Immature natural killer cell (primary cell): ENCODE results near the gene IQSEC3. TPM values are rescaled to one million over a fixed set of nuclear protein-coding genes. Genes with fewer than 3 reads are reported as not detected.

Experiments used
- DNase-seq, 3 donors: peaks; one replicate each; pipeline ENCODE4 v3.0.0; 2022; ENCODE audit warnings: mixed read lengths in 1 of 3
- H3K27ac Mint-ChIP-seq, 6 donors: one replicate each; pipeline ENCODE4 v1.8.0; 2020; ENCODE audit warnings: mixed read lengths in 6 of 6, mild to moderate bottlenecking in 5 of 6, inconsistent platforms in 4 of 6, moderate library complexity in 3 of 6
- H3K27me3 Mint-ChIP-seq, 3 donors: one replicate each; pipeline ENCODE4 v1.8.0; 2020 to 2021; ENCODE audit warnings: low read depth in 3 of 3, mild to moderate bottlenecking in 3 of 3, mixed read lengths in 3 of 3, moderate library complexity in 3 of 3, inconsistent platforms in 1 of 3
- H3K36me3 Mint-ChIP-seq, 3 donors: one replicate each; pipeline ENCODE4 v1.8.0; 2020; ENCODE audit warnings: mixed read lengths in 3 of 3, inconsistent platforms in 2 of 3, mild to moderate bottlenecking in 2 of 3
- H3K4me1 Mint-ChIP-seq, 2 donors: one replicate each; pipeline ENCODE4 v1.8.0; 2020; ENCODE audit warnings: inconsistent platforms in 2 of 2, mild to moderate bottlenecking in 2 of 2, mixed read lengths in 2 of 2, moderate library complexity in 1 of 2
- H3K4me3 Mint-ChIP-seq, 5 donors: one replicate each; pipeline ENCODE4 v1.8.0; 2020; ENCODE audit warnings: mild to moderate bottlenecking in 5 of 5, mixed read lengths in 5 of 5, inconsistent platforms in 3 of 5, moderate library complexity in 3 of 5
- H3K9me3 Mint-ChIP-seq, 6 donors: one replicate each; pipeline ENCODE4 v1.8.0; 2020; ENCODE audit warnings: mild to moderate bottlenecking in 6 of 6, mixed read lengths in 6 of 6, inconsistent platforms in 4 of 6, moderate library complexity in 3 of 6
- polyA plus RNA-seq, 3 donors: library from polyadenylated mRNA; unstranded; fragments of 300-500 nt; fragmentation: Illumina TruSeq; gene quantifications; one replicate each; pipeline ENCODE4 v1.2.3, GENCODE V29; 2021

Gene IQSEC3
- polyA plus RNA-seq, 3 donors from 2014 or later, result 0.07 TPM; not detected in 2

DNA sequence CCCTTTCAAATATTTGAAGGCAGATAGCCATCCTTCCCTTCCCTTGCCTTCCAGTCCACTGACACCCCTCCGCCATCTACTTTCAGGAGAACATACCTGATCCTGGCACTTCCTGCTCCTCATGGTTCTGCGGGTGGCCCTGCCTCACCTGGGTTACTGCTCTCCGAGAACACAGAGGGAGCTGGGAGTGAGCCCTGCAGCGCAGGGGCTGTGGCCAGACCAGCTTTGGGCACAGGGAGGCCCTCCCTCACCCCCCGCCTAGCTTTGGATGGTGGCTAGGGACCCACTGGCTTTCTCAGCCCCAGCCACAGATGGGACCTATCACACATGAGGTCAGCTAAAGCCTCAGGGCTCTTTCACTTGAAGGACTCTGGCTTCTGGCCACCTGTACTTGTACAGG lies 12.4 kb downstream of the IQSEC3 start:
- H3K27me3 Mint-ChIP-seq, result peaks cover 11 to 23% (median 13%) of the 10 kb centered on the region in 3 donors
- no peak overlapping the region for H3K27ac Mint-ChIP-seq

DNA sequence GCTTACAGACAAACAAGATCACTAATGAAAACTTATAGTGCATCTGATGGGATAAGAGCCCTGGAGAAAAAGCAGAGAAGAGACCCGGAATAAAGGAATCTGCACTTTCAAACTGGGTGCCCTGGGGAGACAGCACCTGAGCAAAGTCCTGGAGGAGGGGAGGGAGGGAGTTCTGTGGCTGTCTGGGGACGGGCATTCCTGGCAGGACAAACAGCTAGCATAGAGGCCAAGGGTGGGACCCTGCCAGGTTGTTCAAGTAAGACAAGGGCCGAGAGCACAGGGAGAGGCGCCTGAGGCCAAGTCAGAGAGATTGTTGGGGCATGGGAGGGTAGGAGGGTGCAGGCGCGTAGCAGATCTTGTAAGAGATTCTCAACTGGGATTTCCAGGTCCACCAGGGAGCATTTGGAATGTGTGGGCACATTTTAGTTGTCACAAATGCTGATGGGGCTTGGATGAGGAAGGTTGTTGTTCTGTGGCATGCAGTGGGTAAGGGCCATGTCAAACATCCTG lies 14.2 kb downstream of the IQSEC3 start:
- Mint-ChIP-seq H3K4me1 (peaks cover 0 to 3% of the 10 kb centered on the region in 2 donors), H3K27ac (no peak overlapping the region), H3K27me3 (peaks cover 8 to 21% (median 8%) of the 10 kb centered on the region in 3 donors), H3K36me3 (no peaks in the 10 kb centered on the region), H3K9me3 (peaks cover 0 to 2% (median 0%) of the 10 kb centered on the region in 6 donors), H3K4me3 (no peak overlapping the region)
- no peak for DNase-seq

More for the DNA sequence above, 12.4 kb downstream of the IQSEC3 start:
- Mint-ChIP-seq H3K9me3 (peaks cover 0 to 2% (median 0%) of the 10 kb centered on the region in 6 donors), H3K36me3 (no peaks in the 10 kb centered on the region), H3K4me3 (no peak overlapping the region), H3K4me1 (peaks cover 0 to 3% of the 10 kb centered on the region in 2 donors)
- DNase-seq, result no peak

DNA sequence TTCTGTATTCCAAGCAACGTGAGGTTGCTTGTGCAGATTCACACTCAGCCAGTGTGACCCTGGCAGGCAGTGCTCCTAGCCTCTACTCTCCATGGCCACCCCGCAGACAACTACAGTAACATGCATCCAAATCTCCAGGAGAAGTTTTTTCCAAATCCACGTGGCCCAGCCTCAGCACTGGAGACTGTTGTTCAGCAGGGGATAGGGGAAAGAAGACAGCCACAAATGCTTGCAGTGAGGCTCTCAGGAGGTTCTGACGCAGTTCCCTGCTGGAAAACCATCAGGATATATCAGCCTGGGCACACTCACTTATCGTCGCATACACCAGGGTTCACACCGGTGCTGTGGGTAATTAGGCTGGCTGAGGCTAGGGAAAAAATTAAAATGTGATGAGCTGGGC lies 16.2 kb downstream of the IQSEC3 start:
- no peak for DNase-seq
- H3K36me3 Mint-ChIP-seq, result no peaks in the 10 kb centered on the region
- peaks cover 0 to 2% (median 0%) of the 10 kb centered on the region in 6 donors for H3K9me3 Mint-ChIP-seq
- no peak overlapping the region for H3K4me3 Mint-ChIP-seq
- peaks cover 5 to 18% (median 8%) of the 10 kb centered on the region in 3 donors for H3K27me3 Mint-ChIP-seq
- peaks cover 0 to 2% of the 10 kb centered on the region in 2 donors for H3K4me1 Mint-ChIP-seq
- no peak overlapping the region for H3K27ac Mint-ChIP-seq

DNA sequence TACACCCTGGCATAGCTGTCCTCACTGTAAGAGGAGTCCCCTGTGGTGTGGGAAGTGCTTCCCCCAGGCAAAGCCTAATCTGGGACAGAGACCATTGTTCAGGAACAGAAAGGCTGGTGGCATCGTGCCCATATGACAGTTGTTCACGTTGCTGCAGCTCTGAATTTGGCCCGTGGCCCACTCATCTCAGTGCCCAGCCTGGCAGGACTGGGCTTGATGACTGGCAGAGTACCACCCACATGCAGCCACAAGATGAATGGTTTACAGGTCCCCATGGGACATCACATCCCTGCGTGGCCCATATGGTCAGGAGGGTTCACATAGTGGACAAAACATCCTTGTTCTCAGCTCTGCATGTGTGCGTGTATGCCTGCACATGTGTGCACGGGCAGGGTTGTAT lies 17.5 kb downstream of the IQSEC3 start:
- no peak for DNase-seq
- H3K4me3 Mint-ChIP-seq, result no peak overlapping the region
- H3K27me3 Mint-ChIP-seq, result peaks cover 4 to 16% (median 6%) of the 10 kb centered on the region in 3 donors
- H3K9me3 Mint-ChIP-seq, result peaks cover 0 to 2% (median 0%) of the 10 kb centered on the region in 6 donors
- no peaks in the 10 kb centered on the region for H3K36me3 Mint-ChIP-seq
- no peak overlapping the region for H3K27ac Mint-ChIP-seq
- no peaks in the 10 kb centered on the region for H3K4me1 Mint-ChIP-seq

DNA sequence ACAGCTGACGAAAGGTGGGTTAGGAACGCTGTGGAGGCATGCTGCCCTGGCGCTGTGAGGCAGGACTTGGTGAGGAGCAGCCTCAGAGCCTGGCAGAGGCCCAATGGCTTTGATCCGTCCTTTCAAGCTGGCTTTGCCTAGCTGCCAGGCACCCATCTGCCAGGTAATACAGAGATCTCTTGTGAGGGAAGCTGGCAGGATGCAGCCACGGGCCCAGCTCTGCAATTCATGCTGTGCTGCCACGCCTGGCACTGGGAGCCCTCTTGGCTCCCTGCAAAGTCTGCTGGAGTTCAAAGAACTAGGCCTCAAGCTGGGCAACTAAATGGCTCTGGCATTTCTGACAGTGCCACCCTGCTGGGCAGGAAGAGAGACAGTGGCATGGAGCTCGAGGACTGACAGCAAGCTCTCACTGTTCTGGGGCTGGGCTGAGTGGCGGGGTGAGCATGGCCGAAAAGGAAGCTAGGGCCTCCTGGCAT lies 18.7 kb downstream of the IQSEC3 start:
- peaks cover 0 to 11% (median 6%) of the 10 kb centered on the region in 6 donors for H3K9me3 Mint-ChIP-seq
- no peak for DNase-seq
- H3K4me1 Mint-ChIP-seq, result no peaks in the 10 kb centered on the region
- peaks cover 1 to 11% (median 7%) of the 10 kb centered on the region in 3 donors for H3K27me3 Mint-ChIP-seq
- no peaks in the 10 kb centered on the region for H3K36me3 Mint-ChIP-seq
- H3K27ac Mint-ChIP-seq, result no peak overlapping the region
- no peak overlapping the region for H3K4me3 Mint-ChIP-seq

DNA sequence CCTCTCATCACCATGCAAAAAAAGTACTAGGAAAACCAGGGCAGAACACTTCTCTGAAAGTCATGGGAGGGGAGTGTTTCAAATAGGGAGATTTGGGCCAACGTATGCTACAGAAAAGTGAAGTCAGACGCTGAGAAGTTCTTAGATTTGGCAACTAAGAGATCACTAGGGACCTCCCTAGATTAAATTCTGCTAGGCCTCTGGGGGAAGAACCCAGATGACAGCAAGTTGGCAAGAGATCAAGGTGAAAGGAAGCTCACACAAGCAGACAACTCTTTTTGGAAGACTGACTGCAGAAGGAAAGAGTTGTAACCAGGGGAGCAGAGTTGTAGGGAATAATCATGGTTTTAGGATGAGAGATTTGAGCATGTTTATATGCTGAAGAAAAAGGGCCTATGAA lies 20.7 kb downstream of the IQSEC3 start:
- DNase-seq, result no peak
- Mint-ChIP-seq H3K9me3 (peaks cover 0 to 15% (median 7%) of the 10 kb centered on the region in 6 donors), H3K27ac (no peak overlapping the region), H3K4me1 (no peaks in the 10 kb centered on the region), H3K27me3 (peaks cover 0 to 5% (median 4%) of the 10 kb centered on the region in 3 donors), H3K36me3 (no peaks in the 10 kb centered on the region), H3K4me3 (no peak overlapping the region)

DNA sequence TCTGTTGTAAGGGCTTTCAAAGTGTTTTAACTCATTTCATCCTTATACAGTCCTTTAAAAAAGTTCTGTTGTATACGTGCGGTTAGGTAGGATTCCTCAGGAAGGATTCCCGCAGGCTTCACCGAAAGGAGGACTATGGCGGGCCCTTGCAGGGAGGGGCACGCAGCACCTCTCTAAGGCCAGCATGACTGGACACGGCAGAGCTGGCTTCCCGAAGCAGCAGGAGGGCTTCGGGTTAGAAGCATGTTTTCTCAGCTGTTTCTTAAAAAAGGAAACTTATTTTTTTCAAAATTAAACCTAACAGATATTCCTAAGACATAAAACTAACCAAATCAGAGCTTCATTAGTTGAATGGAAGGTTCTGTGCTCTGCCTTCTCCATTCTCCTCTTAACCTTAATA lies 21.3 kb downstream of the IQSEC3 start:
- DNase-seq, result no peak
- Mint-ChIP-seq H3K9me3 (peaks cover 0 to 15% (median 7%) of the 10 kb centered on the region in 6 donors), H3K36me3 (no peaks in the 10 kb centered on the region), H3K27me3 (peaks cover 0 to 4% (median 2%) of the 10 kb centered on the region in 3 donors), H3K4me1 (no peaks in the 10 kb centered on the region), H3K27ac (no peak overlapping the region), H3K4me3 (no peak overlapping the region)

DNA sequence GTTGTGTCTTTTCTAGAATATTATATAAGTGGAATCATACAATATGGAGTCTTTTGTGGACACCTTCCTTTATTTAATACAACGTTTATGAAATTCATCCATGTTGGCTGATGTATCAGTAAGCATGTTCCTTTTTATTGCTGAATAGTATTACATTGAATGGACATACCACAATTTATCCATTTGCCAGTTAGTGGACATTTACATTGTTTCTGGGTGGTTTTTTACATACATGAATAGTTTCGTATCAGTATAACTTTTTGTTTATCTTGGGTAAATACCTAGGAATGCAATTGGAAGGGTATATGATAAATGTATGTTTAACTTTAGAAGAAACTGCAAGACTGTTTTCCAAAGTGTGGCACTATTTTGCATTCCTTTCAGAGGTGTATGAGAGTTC lies 23.1 kb downstream of the IQSEC3 start:
- peaks cover 0 to 3% (median 2%) of the 10 kb centered on the region in 3 donors for H3K27me3 Mint-ChIP-seq
- no peak for DNase-seq
- peaks cover 0 to 15% (median 7%) of the 10 kb centered on the region in 6 donors for H3K9me3 Mint-ChIP-seq
- H3K36me3 Mint-ChIP-seq, result no peaks in the 10 kb centered on the region
- H3K4me3 Mint-ChIP-seq, result no peak overlapping the region
- no peak overlapping the region for H3K27ac Mint-ChIP-seq
- H3K4me1 Mint-ChIP-seq, result no peaks in the 10 kb centered on the region

DNA sequence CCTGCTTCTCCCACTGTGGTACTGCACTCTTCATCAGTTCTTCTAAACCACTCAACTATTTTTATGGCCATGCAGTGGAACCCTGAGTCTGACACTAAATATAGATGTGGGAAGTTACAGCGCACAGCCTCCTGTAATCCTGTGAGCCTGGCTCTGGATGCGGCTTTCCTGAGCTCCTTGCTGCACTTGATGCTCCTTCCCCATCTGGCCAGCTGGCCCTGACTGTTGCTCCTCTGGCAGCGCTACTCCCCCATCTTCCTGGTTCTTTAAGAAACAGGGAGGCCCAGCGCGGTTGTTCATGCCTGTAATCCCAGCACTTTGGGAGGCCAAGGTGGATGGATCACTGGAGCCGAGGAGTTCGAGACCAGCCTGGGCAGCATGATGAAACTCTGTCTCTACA lies 24.6 kb downstream of the IQSEC3 start:
- Mint-ChIP-seq H3K27me3 (peaks cover 0 to 3% (median 2%) of the 10 kb centered on the region in 3 donors), H3K4me3 (no peak overlapping the region), H3K4me1 (no peaks in the 10 kb centered on the region), H3K9me3 (peaks cover 0 to 15% (median 7%) of the 10 kb centered on the region in 6 donors), H3K27ac (no peak overlapping the region), H3K36me3 (no peaks in the 10 kb centered on the region)
- DNase-seq, result no peak

DNA sequence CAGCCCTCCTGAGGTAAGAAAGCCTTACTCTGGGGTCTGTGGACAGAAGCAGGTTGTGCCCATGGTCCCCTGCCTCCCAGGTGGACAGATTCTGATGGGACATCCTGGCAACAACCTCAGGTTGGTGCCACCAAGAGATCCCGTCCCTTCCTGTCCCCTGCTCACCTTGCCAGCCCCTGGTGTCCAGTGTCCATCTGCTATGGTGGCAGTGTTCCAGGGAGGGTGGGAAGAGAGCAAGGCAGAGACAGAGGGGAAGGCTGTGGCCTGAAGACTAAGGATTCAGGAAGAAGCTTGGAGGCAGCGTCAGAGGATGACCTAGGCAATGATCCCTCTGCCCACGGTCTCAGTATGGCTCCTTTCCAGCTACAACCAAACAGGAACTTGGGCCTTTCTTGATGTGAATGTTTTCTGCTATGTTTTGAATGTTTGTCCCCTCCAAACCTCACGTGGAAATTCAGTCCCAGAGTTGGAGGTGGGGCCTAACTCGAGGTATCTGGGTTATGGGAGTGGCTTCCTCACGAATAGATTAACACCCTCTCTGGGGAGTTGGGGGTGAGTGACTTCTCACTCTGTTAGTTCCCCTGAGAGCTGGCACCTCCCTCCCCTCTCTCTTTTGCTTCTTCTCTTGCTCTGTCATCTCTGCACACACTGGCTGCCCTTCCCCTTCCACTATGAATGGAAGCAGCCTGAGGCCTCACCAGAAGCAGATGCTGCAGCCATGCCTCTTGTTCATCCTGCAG lies 26.9 kb downstream of the IQSEC3 start:
- H3K4me3 Mint-ChIP-seq, result no peak overlapping the region
- peaks cover 0 to 15% (median 7%) of the 10 kb centered on the region in 6 donors for H3K9me3 Mint-ChIP-seq
- peaks cover 0 to 8% (median 4%) of the 10 kb centered on the region in 3 donors for H3K27me3 Mint-ChIP-seq
- no peak for DNase-seq
- H3K4me1 Mint-ChIP-seq, result no peaks in the 10 kb centered on the region
- H3K27ac Mint-ChIP-seq, result no peak overlapping the region
- H3K36me3 Mint-ChIP-seq, result no peaks in the 10 kb centered on the region

DNA sequence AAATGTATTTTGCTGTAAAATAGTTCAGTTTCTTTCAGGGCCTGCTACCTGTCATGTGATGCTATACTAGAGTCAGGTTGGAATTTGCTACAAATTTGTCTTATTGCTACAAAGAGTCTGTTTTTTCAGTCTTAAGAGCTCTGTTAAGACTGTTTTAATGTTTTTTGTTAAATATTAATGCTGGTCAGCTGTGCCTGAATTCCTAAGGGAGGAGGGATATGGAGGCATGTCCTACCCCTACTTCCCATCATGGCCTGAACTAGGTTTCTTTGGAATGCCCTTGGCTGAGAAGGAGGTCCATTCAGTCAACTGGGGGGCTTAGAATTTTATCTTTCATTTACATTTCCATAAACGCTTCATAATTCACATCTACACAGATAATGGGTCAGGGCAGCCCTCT lies 30.0 kb downstream of the IQSEC3 start:
- H3K36me3 Mint-ChIP-seq, result no peaks in the 10 kb centered on the region
- no peak overlapping the region for H3K27ac Mint-ChIP-seq
- DNase-seq, result no peak
- peaks cover 0 to 2% (median 0%) of the 10 kb centered on the region in 6 donors for H3K9me3 Mint-ChIP-seq
- peaks cover 4 to 8% (median 4%) of the 10 kb centered on the region in 3 donors for H3K27me3 Mint-ChIP-seq
- H3K4me1 Mint-ChIP-seq, result no peaks in the 10 kb centered on the region
- H3K4me3 Mint-ChIP-seq, result no peak overlapping the region

DNA sequence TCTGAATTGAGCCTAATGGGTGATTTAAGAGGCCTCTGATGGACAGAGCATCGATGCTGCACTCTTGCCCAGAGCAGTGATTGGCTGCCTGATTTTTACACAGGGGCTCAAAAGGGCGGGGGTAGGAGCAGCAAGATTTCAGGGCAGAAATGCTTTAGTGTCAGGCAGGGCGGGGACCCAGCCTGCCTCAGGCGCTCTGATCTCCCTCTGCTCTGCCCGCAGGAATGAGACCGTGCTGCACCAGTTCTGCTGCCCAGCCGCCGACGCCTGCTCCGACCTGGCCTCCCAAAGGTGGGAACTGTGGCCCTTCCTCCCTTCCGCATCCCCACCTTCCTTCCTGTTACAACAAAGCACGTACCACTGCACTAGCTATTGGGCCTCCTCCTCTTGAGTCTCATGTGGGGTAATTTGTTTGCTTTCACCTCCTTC lies 32.4 kb downstream of the IQSEC3 start:
- Mint-ChIP-seq H3K36me3 (no peaks in the 10 kb centered on the region), H3K4me3 (no peak overlapping the region), H3K9me3 (peaks cover 0 to 2% (median 0%) of the 10 kb centered on the region in 6 donors), H3K27me3 (peaks cover 4 to 8% (median 4%) of the 10 kb centered on the region in 3 donors), H3K4me1 (peaks cover 2 to 3% of the 10 kb centered on the region in 2 donors), H3K27ac (no peak overlapping the region)
- DNase-seq, result no peak

DNA sequence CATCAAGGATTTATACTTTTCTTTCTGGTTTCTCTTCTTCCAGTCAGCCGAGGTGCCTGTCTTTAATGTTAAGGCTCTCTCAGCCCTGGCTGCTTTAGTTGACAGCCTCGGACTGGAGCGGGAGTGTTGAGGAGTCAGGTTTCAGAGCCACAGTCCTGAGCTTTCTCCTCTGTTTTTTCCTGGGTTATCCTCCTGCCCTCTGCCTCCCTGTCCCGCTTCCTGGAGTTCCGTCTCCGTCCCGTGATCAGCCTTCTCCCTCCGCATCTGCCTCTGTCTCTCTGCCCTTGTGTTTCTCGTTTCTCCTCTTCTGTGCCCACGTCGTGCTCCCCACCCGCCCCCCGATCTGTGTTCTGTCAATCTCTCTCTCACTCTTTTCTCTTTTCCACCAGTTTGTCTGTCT lies 33.0 kb downstream of the IQSEC3 start:
- peaks cover 0 to 2% (median 0%) of the 10 kb centered on the region in 6 donors for H3K9me3 Mint-ChIP-seq
- no peaks in the 10 kb centered on the region for H3K36me3 Mint-ChIP-seq
- peaks cover 4 to 8% (median 4%) of the 10 kb centered on the region in 3 donors for H3K27me3 Mint-ChIP-seq
- no peak overlapping the region for H3K4me3 Mint-ChIP-seq
- H3K4me1 Mint-ChIP-seq, result peaks cover 5 to 7% of the 10 kb centered on the region in 2 donors
- DNase-seq, result no peak
- H3K27ac Mint-ChIP-seq, result no peak overlapping the region
